Measurements from ENCODE around the gene EPHB2. TPM values are rescaled to one million over a fixed set of nuclear protein-coding genes. Genes with fewer than 3 reads are reported as not detected.
"Not testable (repeated sequence)": the region's sequence is repeated elsewhere in the genome, so short reads cannot be mapped to it uniquely, and the experiment has no call there.

The EPHB2 gene
- total RNA-seq, 1 experiment from 2014 or later: 0.79 TPM

DNA sequence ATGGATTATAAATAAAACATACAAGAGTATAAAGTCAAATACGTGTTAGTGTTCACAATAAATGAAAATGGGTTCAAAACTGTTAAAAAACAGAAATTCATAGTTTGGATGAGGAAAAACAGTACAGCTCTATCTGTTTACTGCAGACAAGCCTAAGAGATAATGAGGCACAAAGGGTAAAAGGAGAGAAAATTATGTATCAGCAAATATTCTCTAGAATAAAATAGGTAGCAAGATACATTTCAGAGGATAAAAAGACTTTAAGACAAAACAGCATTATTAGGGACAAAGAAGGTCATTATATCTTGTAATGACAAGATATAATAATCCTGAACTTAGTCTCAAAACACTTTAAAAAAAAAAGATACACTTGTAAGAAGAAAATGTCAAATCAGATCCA is 123.1 kb downstream of the EPHB2 start:
- Mint-ChIP-seq H3K27me3 (ENCODE audit: insufficient read depth, unreplicated experiment) (no peaks in the 10 kb centered on the region), H3K27ac (ENCODE audit: low read depth, unreplicated experiment) (no peak overlapping the region), H3K36me3 (ENCODE audit: insufficient read depth, unreplicated experiment) (no peaks in the 10 kb centered on the region), H3K4me3 (ENCODE audit: unreplicated experiment) (no peak overlapping the region), H3K9me3 (ENCODE audit: unreplicated experiment) (no peaks in the 10 kb centered on the region), H3K4me1 (ENCODE audit: insufficient read depth, unreplicated experiment) (peaks cover 28% of the 10 kb centered on the region)
- no peak for DNase-seq (ENCODE audit: unreplicated experiment)
- CTCF ChIA-PET: interaction anchor here (0.7 kb wide), 1 partner anchor 29 kb away, joined by 3 read pairs; no protein-coding TSS in a partner anchor
- intact Hi-C loops (cut with micrococcal nuclease): no loop called here
- no TSS peak for BruUV-seq (replicated peaks)
- POLR2A ChIA-PET: interaction anchor here (1.5 kb wide), 1 partner anchor 16 kb away, joined by 5 read pairs; no protein-coding TSS in a partner anchor
- TF ChIP-seq, protein P1, sequence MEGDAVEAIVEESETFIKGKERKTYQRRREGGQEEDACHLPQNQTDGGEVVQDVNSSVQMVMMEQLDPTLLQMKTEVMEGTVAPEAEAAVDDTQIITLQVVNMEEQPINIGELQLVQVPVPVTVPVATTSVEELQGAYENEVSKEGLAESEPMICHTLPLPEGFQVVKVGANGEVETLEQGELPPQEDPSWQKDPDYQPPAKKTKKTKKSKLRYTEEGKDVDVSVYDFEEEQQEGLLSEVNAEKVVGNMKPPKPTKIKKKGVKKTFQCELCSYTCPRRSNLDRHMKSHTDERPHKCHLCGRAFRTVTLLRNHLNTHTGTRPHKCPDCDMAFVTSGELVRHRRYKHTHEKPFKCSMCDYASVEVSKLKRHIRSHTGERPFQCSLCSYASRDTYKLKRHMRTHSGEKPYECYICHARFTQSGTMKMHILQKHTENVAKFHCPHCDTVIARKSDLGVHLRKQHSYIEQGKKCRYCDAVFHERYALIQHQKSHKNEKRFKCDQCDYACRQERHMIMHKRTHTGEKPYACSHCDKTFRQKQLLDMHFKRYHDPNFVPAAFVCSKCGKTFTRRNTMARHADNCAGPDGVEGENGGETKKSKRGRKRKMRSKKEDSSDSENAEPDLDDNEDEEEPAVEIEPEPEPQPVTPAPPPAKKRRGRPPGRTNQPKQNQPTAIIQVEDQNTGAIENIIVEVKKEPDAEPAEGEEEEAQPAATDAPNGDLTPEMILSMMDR (IDR thresholded peaks at IDR 0.05; ENCODE audit: unreplicated experiment): no peak

DNA sequence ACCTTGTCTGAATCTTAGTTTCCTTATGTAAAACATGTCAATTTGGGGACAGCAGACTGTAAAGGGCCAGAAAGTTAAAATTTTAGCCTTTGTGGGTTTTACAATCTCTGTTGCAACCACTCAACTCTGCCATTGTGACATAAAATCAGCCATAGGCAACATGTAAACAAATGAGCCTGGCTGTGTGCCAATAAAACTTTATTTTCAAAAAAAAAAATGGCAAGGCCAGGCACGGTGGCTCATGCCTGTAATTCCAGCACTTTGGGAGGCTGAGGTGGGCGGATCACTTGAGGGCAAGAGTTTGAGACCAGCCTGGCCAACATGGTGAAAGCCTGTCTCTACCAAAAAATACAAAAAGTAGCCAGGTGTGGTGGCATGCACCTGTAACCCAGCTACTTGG is 123.8 kb downstream of the EPHB2 start:
- intact Hi-C loops (cut with micrococcal nuclease); H3K36me3 Mint-ChIP-seq (ENCODE audit: insufficient read depth, unreplicated experiment); H3K27ac Mint-ChIP-seq (ENCODE audit: low read depth, unreplicated experiment); H3K27me3 Mint-ChIP-seq (ENCODE audit: insufficient read depth, unreplicated experiment); H3K4me3 Mint-ChIP-seq (ENCODE audit: unreplicated experiment); BruUV-seq (replicated peaks); H3K9me3 Mint-ChIP-seq (ENCODE audit: unreplicated experiment): not testable (repeated sequence)
- H3K4me1 Mint-ChIP-seq (ENCODE audit: insufficient read depth, unreplicated experiment): peaks cover 21% of the 10 kb centered on the region
- peak; percentile 65 for DNase-seq (ENCODE audit: unreplicated experiment)
- POLR2A ChIA-PET: interaction anchor here (0.6 to 1.5 kb wide), 3 partner anchors 17 to 1114 kb away, joined by 3 to 5 read pairs (median 4); no protein-coding TSS in a partner anchor
- CTCF ChIA-PET: interaction anchor here (0.6 to 0.7 kb wide), 2 partner anchors 30 to 31 kb away, joined by 3 to 4 read pairs; no protein-coding TSS in a partner anchor

DNA sequence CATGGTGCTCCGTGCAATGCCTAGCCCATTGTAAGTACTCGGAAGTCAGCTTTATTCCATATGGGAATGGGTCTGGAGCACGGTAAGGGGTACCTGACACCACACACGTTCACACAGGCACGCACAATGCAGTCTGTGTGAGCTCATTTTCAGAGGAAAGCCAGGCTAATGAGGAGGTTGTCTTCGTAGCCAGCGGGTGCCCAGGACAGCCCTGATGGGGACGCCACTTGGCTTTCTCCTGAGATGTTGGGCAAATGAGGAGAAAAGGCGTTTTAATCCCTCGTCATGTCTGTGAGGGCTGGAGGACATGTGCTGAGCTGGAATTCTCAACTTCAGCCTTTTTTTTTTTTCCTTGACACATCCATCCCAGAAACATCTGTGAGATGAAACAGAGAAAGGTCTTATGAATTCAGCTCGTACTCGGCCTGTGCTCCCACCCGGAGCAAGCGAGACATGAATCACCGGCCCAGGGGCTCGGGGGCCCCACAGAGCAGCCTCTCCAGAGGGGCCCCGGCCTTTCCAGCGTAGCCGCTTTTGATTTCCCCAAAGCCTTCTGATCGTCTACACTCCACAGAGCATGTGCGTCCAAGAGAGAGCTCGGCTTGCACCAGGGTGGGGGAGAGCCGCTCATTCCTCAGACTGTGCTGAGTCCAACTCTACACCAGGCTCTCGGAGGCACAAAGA is 125.1 kb downstream of the EPHB2 start:
- ChIA-PET CTCF (interaction anchor here (0.7 to 1.0 kb wide), 2 partner anchors 129 to 403 kb away, joined by 3 to 4 read pairs; no protein-coding TSS in a partner anchor), POLR2A (interaction anchor here (0.6 to 1.0 kb wide), 2 partner anchors 14 to 1910 kb away, joined by 4 read pairs; partner anchors contain the start of gene CLIC4)
- TF ChIP-seq, protein P1 (IDR thresholded peaks at IDR 0.05; ENCODE audit: unreplicated experiment): no peak
- intact Hi-C loops (cut with micrococcal nuclease): no loop called here
- BruUV-seq (replicated peaks): no TSS peak
- no peak overlapping the region for H3K27ac Mint-ChIP-seq (ENCODE audit: low read depth, unreplicated experiment)
- no peak overlapping the region for H3K4me3 Mint-ChIP-seq (ENCODE audit: unreplicated experiment)
- no peaks in the 10 kb centered on the region for H3K9me3 Mint-ChIP-seq (ENCODE audit: unreplicated experiment)
- no peaks in the 10 kb centered on the region for H3K36me3 Mint-ChIP-seq (ENCODE audit: insufficient read depth, unreplicated experiment)
- H3K27me3 Mint-ChIP-seq (ENCODE audit: insufficient read depth, unreplicated experiment): no peaks in the 10 kb centered on the region
- no peak for DNase-seq (ENCODE audit: unreplicated experiment)
- H3K4me1 Mint-ChIP-seq (ENCODE audit: insufficient read depth, unreplicated experiment): peaks cover 20% of the 10 kb centered on the region

DNA sequence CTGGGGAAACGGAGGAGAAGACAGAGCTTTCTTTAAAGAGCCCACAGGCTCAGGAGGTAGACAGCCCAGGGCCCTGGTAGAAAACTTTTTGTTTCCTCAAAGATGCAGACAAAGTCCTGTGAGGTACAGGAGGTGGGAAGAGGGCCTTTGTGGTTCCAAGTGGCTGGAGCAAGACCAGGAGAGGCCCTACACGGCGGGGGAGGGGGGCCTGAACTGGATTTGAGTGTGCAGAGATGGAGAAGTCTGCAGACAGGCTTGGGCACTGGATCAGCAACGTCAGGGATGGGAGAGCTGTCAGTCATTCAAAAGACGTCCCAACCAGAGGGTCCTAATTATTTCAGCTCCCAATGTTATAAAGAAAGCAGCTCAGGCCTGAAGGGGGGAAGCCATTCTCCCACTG is 126.2 kb downstream of the EPHB2 start:
- H3K4me1 Mint-ChIP-seq (ENCODE audit: insufficient read depth, unreplicated experiment): peaks cover 9% of the 10 kb centered on the region
- POLR2A ChIA-PET: interaction anchor here (1.0 kb wide), 1 partner anchor 13 kb away, joined by 4 read pairs; no protein-coding TSS in a partner anchor
- H3K4me3 Mint-ChIP-seq (ENCODE audit: unreplicated experiment): no peak overlapping the region
- H3K27me3 Mint-ChIP-seq (ENCODE audit: insufficient read depth, unreplicated experiment): no peaks in the 10 kb centered on the region
- no TSS peak for BruUV-seq (replicated peaks)
- no peak for DNase-seq (ENCODE audit: unreplicated experiment)
- no peak overlapping the region for H3K27ac Mint-ChIP-seq (ENCODE audit: low read depth, unreplicated experiment)
- no peaks in the 10 kb centered on the region for H3K36me3 Mint-ChIP-seq (ENCODE audit: insufficient read depth, unreplicated experiment)
- intact Hi-C loops (cut with micrococcal nuclease): no loop called here
- CTCF ChIA-PET: no interaction called here
- H3K9me3 Mint-ChIP-seq (ENCODE audit: unreplicated experiment): no peaks in the 10 kb centered on the region
- TF ChIP-seq, protein P1 (IDR thresholded peaks at IDR 0.05; ENCODE audit: unreplicated experiment): no peak

Data from MCF 10A (cell line).